Mesenchymal stem cell (in vitro differentiated cells and primary cell): ENCODE measurements around the gene SETDB2.

ENCODE experiments used
- DNase-seq: peaks from one replicate; pipeline ENCODE4 v3.0.0-alpha.2; 2013
- H2AFZ ChIP-seq: one replicate; pipeline ENCODE4 v1.6.1; 2013; ENCODE audit warnings: low read depth, mild to moderate bottlenecking, control low read depth, inconsistent platforms, low read length, moderate library complexity
- H2AK5ac ChIP-seq: 2 replicates; pipeline ENCODE4 v1.6.1; 2013; ENCODE audit warnings: low read length, moderate library complexity, mild to moderate bottlenecking, inconsistent platforms; ENCODE audit not compliant: severe bottlenecking
- H2BK120ac ChIP-seq: one replicate; pipeline ENCODE4 v1.6.1; 2013; ENCODE audit warnings: low read depth, mild to moderate bottlenecking, inconsistent platforms, low read length, moderate library complexity
- H2BK12ac ChIP-seq, 2 experiments: one replicate each; pipeline ENCODE4 v1.6.1; 2013; ENCODE audit warnings: inconsistent platforms in 2 of 2, low read length in 2 of 2, mild to moderate bottlenecking in 2 of 2, moderate library complexity in 2 of 2, control low read depth in 1 of 2
- H2BK15ac ChIP-seq: one replicate; pipeline ENCODE4 v1.6.1; 2013; ENCODE audit warnings: mild to moderate bottlenecking, low read depth, inconsistent platforms; ENCODE audit not compliant: poor library complexity, severe bottlenecking
- H2BK5ac ChIP-seq: 2 replicates; pipeline ENCODE4 v1.6.1; 2013; ENCODE audit warnings: low read depth, mild to moderate bottlenecking, low read length, control low read depth, inconsistent platforms; ENCODE audit not compliant: poor library complexity, severe bottlenecking
- H3K14ac ChIP-seq, 2 experiments: one replicate each; pipeline ENCODE4 v1.6.1; 2013; ENCODE audit warnings: inconsistent platforms in 2 of 2, low read length in 2 of 2, control low read depth in 1 of 2, mild to moderate bottlenecking in 1 of 2, moderate library complexity in 1 of 2
- H3K18ac ChIP-seq, 2 experiments: one replicate each; pipeline ENCODE4 v1.6.1; 2013; ENCODE audit warnings: inconsistent platforms in 2 of 2, low read length in 2 of 2, control low read depth in 1 of 2, low read depth in 1 of 2, mild to moderate bottlenecking in 1 of 2
- H3K23ac ChIP-seq, 2 experiments: one replicate each; pipeline ENCODE4 v1.6.1; 2013; ENCODE audit warnings: inconsistent platforms in 2 of 2, low read length in 2 of 2, mild to moderate bottlenecking in 2 of 2, moderate library complexity in 2 of 2, control low read depth in 1 of 2
- H3K27ac ChIP-seq: 2 replicates; pipeline ENCODE4 v1.5.1; 2013; ENCODE audit warnings: mild to moderate bottlenecking, moderate library complexity, low read length, control low read depth, inconsistent platforms; ENCODE audit not compliant: poor library complexity, severe bottlenecking
- H3K27me3 ChIP-seq, 2 experiments: 2 replicates each; pipeline versions ENCODE4 v1.6.1 to v1.7.0; 2013; ENCODE audit warnings: low read length in 2 of 2, mild to moderate bottlenecking in 2 of 2, moderate library complexity in 2 of 2, control low read depth in 1 of 2, inconsistent platforms in 1 of 2; ENCODE audit not compliant: control insufficient read depth in 1 of 2, insufficient read depth in 1 of 2
- H3K36me3 ChIP-seq, 2 experiments: 2 replicates each; pipeline versions ENCODE4 v1.6.1 to v1.7.0; 2013; ENCODE audit warnings: low read length in 2 of 2, control low read depth in 1 of 2, inconsistent platforms in 1 of 2, low read depth in 1 of 2, mild to moderate bottlenecking in 1 of 2; ENCODE audit not compliant: insufficient read depth in 2 of 2, control insufficient read depth in 1 of 2
- H3K4ac ChIP-seq, 2 experiments: one replicate each; pipeline ENCODE4 v1.6.1; 2013; ENCODE audit warnings: inconsistent platforms in 2 of 2, low read length in 2 of 2, mild to moderate bottlenecking in 2 of 2, moderate library complexity in 2 of 2, control low read depth in 1 of 2, low read depth in 1 of 2
- H3K4me1 ChIP-seq: 2 replicates; pipeline ENCODE4 v1.6.1; 2013; ENCODE audit warnings: low read depth, low read length, control low read depth; ENCODE audit not compliant: control insufficient read depth, insufficient read depth
- H3K4me2 ChIP-seq: 2 replicates; pipeline ENCODE4 v1.6.1; 2013; ENCODE audit warnings: low read length, mild to moderate bottlenecking, inconsistent platforms; ENCODE audit not compliant: poor library complexity, severe bottlenecking
- H3K4me3 ChIP-seq, 2 experiments: 2 replicates each; pipeline versions ENCODE4 v1.5.1 to v1.7.0; 2013; ENCODE audit warnings: low read length in 2 of 2, mild to moderate bottlenecking in 2 of 2, control low read depth in 1 of 2, low read depth in 1 of 2; ENCODE audit not compliant: insufficient read depth in 1 of 2
- H3K79me1 ChIP-seq: replicated peaks from 2 replicates; pipeline ENCODE4 v1.6.1; 2013; ENCODE audit warnings: mild to moderate bottlenecking, control low read depth, low read length, inconsistent platforms; ENCODE audit not compliant: poor library complexity, severe bottlenecking
- H3K9ac ChIP-seq: 2 replicates; pipeline ENCODE4 v1.7.0; 2013; ENCODE audit warnings: mild to moderate bottlenecking, low read length, moderate library complexity
- H3K9me3 ChIP-seq: 2 replicates; pipeline ENCODE4 v1.7.0; 2013; ENCODE audit warnings: mild to moderate bottlenecking, low read length; ENCODE audit not compliant: control insufficient read depth
- H4K8ac ChIP-seq: one replicate; pipeline ENCODE4 v1.6.1; 2013; ENCODE audit warnings: inconsistent platforms, mild to moderate bottlenecking, low read length, moderate library complexity
- H4K91ac ChIP-seq: one replicate; pipeline ENCODE4 v1.6.1; 2013; ENCODE audit warnings: mild to moderate bottlenecking, low read length, inconsistent platforms
- WGBS: methylation state at CpG from one replicate; pipeline ENCODE4 v1.1.7; 2013; ENCODE audit warnings: mixed read lengths; 5-methylcytosine and 5-hydroxymethylcytosine counted together

SETDB2 gene

DNA sequence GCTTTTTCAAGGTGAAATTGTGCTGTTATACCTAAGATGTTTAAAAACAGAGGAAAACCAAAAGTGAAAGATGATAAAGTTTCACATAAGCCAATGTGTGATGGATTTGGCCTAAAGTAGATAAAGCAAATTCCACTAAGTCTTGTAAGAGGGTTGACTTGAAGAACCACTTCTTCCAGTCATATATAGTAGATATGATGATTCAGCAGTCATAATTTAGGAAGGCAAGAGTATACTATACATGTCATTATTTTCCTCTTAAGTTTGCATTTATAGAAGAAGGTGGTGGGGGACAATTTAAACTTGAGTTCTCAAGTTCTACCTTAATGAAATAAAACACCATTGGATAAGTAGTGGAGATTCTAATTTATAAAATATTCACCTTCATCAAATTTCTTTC, 88.9 kb downstream of the SETDB2 start:
- H4K91ac ChIP-seq = no peak overlapping the region
- peaks cover 4 to 68% of the 10 kb centered on the region in 2 experiments for H3K36me3 ChIP-seq
- no peaks in the 10 kb centered on the region for H3K9me3 ChIP-seq
- no peak overlapping the region for H3K4me3 ChIP-seq
- H3K4me1 ChIP-seq = no peaks in the 10 kb centered on the region
- H3K79me1 ChIP-seq = peaks cover 6% of the 10 kb centered on the region
- H4K8ac ChIP-seq = no peak overlapping the region
- no peak overlapping the region for H3K9ac ChIP-seq
- H3K18ac ChIP-seq = no peak overlapping the region
- H2BK12ac ChIP-seq = no peak overlapping the region
- H3K27ac ChIP-seq = no peak overlapping the region
- no peak overlapping the region for H3K4ac ChIP-seq
- H3K4me2 ChIP-seq = no peak overlapping the region
- no peak overlapping the region for H2BK120ac ChIP-seq
- no peak overlapping the region for H3K14ac ChIP-seq
- H2BK5ac ChIP-seq = no peak overlapping the region
- H2AFZ ChIP-seq = no peak overlapping the region
- no peak overlapping the region for H2AK5ac ChIP-seq
- no peak for DNase-seq
- H3K27me3 ChIP-seq = no peaks in the 10 kb centered on the region
- H2BK15ac ChIP-seq = no peak overlapping the region
- no peak overlapping the region for H3K23ac ChIP-seq

DNA sequence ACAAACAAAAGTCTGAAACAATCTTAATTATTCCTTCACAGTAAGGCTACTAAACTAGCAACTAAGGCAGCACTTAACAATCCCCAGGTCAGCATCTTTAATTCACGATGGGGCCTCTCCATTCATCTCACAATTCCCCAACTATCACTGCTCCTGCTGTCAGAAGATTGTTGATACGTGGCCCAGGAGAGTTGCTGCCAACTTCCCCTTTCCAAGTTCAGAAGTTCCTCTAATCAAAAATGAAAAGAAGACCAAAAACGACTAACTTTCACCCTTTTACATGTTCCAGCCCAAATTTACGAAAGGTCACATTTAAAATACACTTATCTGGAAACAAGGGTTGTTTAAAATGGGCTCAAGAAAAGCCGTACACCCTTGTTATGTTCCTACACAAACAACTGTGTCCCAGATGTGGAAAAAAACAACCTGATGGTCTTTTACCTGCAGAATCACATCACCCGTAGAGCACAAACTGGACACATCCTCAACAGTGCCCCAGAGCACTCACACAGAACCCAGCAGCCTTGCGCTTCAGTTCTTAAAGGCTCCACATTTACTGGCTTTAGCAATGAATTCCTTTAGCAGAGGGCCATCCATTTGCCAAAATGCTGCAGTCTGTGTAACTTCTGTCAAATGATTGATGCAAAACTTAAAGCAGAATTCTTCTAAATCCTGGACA, 89.7 kb downstream of the SETDB2 start:
- H3K27me3 ChIP-seq = no peaks in the 10 kb centered on the region
- H3K18ac ChIP-seq = no peak overlapping the region
- no peak overlapping the region for H3K14ac ChIP-seq
- H2BK15ac ChIP-seq = no peak overlapping the region
- no peak overlapping the region for H4K91ac ChIP-seq
- H4K8ac ChIP-seq = no peak overlapping the region
- H3K36me3 ChIP-seq = peaks cover 4 to 68% of the 10 kb centered on the region in 2 experiments
- 87% methylated on average over 7 of the region's 7 CpGs for WGBS
- H3K79me1 ChIP-seq = peaks cover 6% of the 10 kb centered on the region
- no peak overlapping the region for H2BK120ac ChIP-seq
- H3K23ac ChIP-seq = no peak overlapping the region
- H2BK12ac ChIP-seq = no peak overlapping the region
- H3K4me3 ChIP-seq = no peak overlapping the region
- no peak for DNase-seq
- H3K4me1 ChIP-seq = no peaks in the 10 kb centered on the region
- no peak overlapping the region for H3K4ac ChIP-seq
- H3K9me3 ChIP-seq = no peaks in the 10 kb centered on the region
- no peak overlapping the region for H3K9ac ChIP-seq
- H2AFZ ChIP-seq = no peak overlapping the region
- H2BK5ac ChIP-seq = no peak overlapping the region
- H3K4me2 ChIP-seq = no peak overlapping the region
- H2AK5ac ChIP-seq = no peak overlapping the region
- no peak overlapping the region for H3K27ac ChIP-seq

DNA sequence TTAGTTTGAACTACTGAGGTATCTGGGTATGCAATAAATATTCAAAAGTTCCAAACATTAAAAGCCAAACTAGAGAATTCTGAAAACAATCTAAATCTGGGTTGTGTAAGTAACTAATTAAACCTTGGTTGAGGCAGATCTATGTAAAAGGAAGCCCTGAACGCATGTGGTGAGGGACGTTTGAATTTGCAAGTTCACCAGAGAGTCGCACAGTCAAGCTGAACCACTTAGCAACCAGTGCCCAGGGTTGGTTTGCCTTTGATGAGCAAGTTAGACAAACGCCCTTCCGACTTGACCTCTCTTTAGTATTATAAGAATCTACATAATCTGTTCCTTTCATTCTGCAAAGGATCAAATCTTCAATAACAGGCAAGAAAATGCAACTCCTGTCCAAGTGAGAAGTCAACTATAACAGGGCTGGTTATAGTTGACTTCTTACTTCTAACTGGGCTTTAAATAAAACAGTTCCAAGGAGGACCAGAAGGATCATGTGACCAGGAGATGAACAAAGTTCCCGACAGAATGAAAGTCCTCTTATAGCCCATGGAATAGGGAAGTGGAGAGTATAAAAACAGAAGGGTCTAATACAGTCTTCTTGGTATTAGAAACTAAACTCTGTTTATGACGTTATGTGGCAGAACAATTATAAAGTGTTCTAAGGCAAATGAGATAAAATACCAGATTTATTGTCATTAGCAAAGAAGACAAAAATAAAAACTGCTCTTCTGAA, 92.2 kb downstream of the SETDB2 start:
- Histone ChIP-seq H2BK5ac (no peak overlapping the region), H3K4me1 (no peaks in the 10 kb centered on the region), H3K27ac (no peak overlapping the region), H2AK5ac (no peak overlapping the region), H3K4me2 (no peak overlapping the region), H4K8ac (no peak overlapping the region), H3K18ac (no peak overlapping the region), H3K9ac (no peak overlapping the region), H3K36me3 (peaks cover 2 to 73% of the 10 kb centered on the region in 2 experiments), H3K4ac (no peak overlapping the region), H3K4me3 (no peak overlapping the region), H4K91ac (no peak overlapping the region), H3K9me3 (no peaks in the 10 kb centered on the region), H2BK120ac (no peak overlapping the region), H3K27me3 (no peaks in the 10 kb centered on the region), H3K14ac (no peak overlapping the region), H2BK15ac (no peak overlapping the region), H3K23ac (no peak overlapping the region), H2AFZ (no peak overlapping the region), H3K79me1 (peaks cover 3% of the 10 kb centered on the region), H2BK12ac (no peak overlapping the region)
- 74% methylated on average over 4 of the region's 7 CpGs for WGBS
- no peak for DNase-seq

DNA sequence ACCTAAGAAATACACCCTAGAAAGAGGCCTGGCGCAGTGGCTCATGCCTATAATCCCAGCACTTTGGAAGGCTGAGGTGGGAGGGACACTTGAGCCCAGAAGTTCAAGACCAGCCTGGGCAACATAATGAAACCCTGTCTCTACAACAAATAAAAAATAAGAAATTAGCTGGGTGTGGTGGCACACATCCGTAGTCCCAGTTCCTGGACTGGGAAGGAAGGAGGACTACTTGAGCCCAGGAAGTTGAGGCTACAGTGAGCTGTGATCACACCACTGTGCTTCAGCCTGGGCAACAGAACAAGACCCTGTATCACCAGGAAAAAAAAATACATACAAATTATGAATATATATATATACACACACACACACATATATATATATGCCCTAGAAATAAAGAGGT, 94.3 kb downstream of the SETDB2 start:
- DNase-seq = no peak
- H4K91ac ChIP-seq = no peak overlapping the region
- no peak overlapping the region for H3K27ac ChIP-seq
- H3K4me3 ChIP-seq = no peak overlapping the region
- no peak overlapping the region for H3K9ac ChIP-seq
- H3K36me3 ChIP-seq = peaks cover 0 to 76% of the 10 kb centered on the region in 2 experiments
- H3K23ac ChIP-seq = no peak overlapping the region
- H3K4me2 ChIP-seq = no peak overlapping the region
- WGBS = no CpG with 5 or more reads among the region's 2 CpGs
- no peaks in the 10 kb centered on the region for H3K27me3 ChIP-seq
- H4K8ac ChIP-seq = no peak overlapping the region
- H2AK5ac ChIP-seq = no peak overlapping the region
- no peak overlapping the region for H2BK120ac ChIP-seq
- H3K4me1 ChIP-seq = no peaks in the 10 kb centered on the region
- H3K18ac ChIP-seq = no peak overlapping the region
- no peak overlapping the region for H3K14ac ChIP-seq
- no peak overlapping the region for H2AFZ ChIP-seq
- no peak overlapping the region for H2BK12ac ChIP-seq
- H3K79me1 ChIP-seq = peaks cover 2% of the 10 kb centered on the region
- no peak overlapping the region for H2BK15ac ChIP-seq
- H2BK5ac ChIP-seq = no peak overlapping the region
- no peaks in the 10 kb centered on the region for H3K9me3 ChIP-seq
- H3K4ac ChIP-seq = no peak overlapping the region
